ENCODE results near the gene OR6K2. TPM values are rescaled to one million over a fixed set of nuclear protein-coding genes. Genes with fewer than 3 reads are reported as not detected.
"Not testable (repeated sequence)": the region's sequence is repeated elsewhere in the genome, so short reads cannot be mapped to it uniquely, and the experiment has no call there.

Gene OR6K2
- total and polyA plus RNA-seq, 2 experiments from 2014 or later: not detected

DNA sequence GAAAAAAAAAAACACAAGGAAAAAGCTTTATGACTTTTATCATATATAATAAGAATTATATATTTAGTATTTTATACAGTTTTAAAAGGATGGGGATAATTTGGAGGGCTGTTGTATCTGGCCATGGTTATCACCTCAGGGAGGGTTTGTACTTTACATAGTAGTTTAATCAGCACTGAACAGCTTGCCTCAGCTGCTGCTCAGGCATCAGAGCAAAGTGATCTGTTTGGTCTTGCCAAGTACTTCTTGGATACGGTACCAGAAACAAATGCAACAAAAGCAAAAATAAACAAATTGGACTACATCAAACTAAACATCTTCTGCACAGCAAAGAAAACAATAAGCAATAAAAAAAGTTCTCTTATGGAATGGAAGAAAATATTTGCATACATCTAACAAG is 11.3 kb downstream of the OR6K2 start:
- DNase-seq (ENCODE audit: low spot score): no peak
- H2AFZ ChIP-seq: no peak overlapping the region
- 59% methylated on average over 1 of the region's 1 CpG for WGBS (ENCODE audit: low lambda C conversion rate, missing lambda C conversion rate)
- H3K27ac ChIP-seq: no peak overlapping the region
- H3K27me3 ChIP-seq: no peaks in the 10 kb centered on the region
- no peaks in the 10 kb centered on the region for H3K9me2 ChIP-seq (replicated peaks; ENCODE audit: insufficient read depth)
- no peaks in the 10 kb centered on the region for H3K36me3 ChIP-seq (replicated peaks; ENCODE audit: insufficient read depth, low read depth)
- H3K4me1 ChIP-seq (ENCODE audit: insufficient read depth): no peaks in the 10 kb centered on the region
- H3K4me3 ChIP-seq: no peak overlapping the region
- H3K79me2 ChIP-seq: no peaks in the 10 kb centered on the region
- no peaks in the 10 kb centered on the region for H3K9me3 ChIP-seq (ENCODE audit: low read depth)
- H4K20me1 ChIP-seq (ENCODE audit: insufficient read depth, poor library complexity, severe bottlenecking): no peaks in the 10 kb centered on the region
- TF ChIP-seq EZH2 (IDR thresholded peaks at IDR 0.05; ENCODE audit: borderline replicate concordance) (no peak), EZH2phosphoT487 (IDR thresholded peaks at IDR 0.05; ENCODE audit: low read depth, severe bottlenecking, unreplicated experiment) (no peak)
- TF ChIP-seq, protein P1, sequence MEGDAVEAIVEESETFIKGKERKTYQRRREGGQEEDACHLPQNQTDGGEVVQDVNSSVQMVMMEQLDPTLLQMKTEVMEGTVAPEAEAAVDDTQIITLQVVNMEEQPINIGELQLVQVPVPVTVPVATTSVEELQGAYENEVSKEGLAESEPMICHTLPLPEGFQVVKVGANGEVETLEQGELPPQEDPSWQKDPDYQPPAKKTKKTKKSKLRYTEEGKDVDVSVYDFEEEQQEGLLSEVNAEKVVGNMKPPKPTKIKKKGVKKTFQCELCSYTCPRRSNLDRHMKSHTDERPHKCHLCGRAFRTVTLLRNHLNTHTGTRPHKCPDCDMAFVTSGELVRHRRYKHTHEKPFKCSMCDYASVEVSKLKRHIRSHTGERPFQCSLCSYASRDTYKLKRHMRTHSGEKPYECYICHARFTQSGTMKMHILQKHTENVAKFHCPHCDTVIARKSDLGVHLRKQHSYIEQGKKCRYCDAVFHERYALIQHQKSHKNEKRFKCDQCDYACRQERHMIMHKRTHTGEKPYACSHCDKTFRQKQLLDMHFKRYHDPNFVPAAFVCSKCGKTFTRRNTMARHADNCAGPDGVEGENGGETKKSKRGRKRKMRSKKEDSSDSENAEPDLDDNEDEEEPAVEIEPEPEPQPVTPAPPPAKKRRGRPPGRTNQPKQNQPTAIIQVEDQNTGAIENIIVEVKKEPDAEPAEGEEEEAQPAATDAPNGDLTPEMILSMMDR (IDR thresholded peaks at IDR 0.05; ENCODE audit: poor library complexity): no peak
- H3K4me2 ChIP-seq: no peak overlapping the region

- WGBS (ENCODE audit: low lambda C conversion rate, missing lambda C conversion rate): 100% methylated on average over 1 of the region's 1 CpG
- H3K79me2 ChIP-seq; DNase-seq (ENCODE audit: low spot score); H3K27me3 ChIP-seq; H3K27ac ChIP-seq; H3K9me3 ChIP-seq (ENCODE audit: low read depth); H2AFZ ChIP-seq; H3K4me1 ChIP-seq (ENCODE audit: insufficient read depth); H4K20me1 ChIP-seq (ENCODE audit: insufficient read depth, poor library complexity, severe bottlenecking); H3K4me2 ChIP-seq; H3K4me3 ChIP-seq; H3K9me2 ChIP-seq (replicated peaks; ENCODE audit: insufficient read depth); H3K36me3 ChIP-seq (replicated peaks; ENCODE audit: insufficient read depth, low read depth): not testable (repeated sequence)
These were observed 12.1 kb downstream of the OR6K2 start for GRCh38 chr1:158688343-158688742.

DNA sequence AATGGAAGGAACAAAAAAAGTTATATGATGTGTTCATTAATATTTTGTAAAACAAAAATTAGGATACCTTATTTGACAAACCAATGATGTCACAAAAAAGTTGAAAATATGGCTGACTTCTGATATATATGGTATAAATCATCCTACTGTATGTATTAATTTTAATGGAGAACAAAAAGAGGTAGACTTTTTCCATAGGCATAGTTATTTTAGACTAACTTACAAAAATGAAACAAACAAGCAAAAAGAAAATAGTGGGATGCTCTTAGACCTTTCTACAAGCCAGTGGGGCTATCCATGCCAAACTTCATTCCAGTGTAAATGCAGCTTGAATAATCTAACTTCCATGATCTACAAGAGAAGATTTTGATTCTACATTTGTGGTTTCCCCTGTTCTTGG is 13.4 kb downstream of the OR6K2 start:
- Histone ChIP-seq H3K27ac (no peak overlapping the region), H3K79me2 (no peaks in the 10 kb centered on the region), H3K4me2 (no peak overlapping the region), H3K36me3 (replicated peaks; ENCODE audit: insufficient read depth, low read depth) (no peaks in the 10 kb centered on the region), H3K4me1 (ENCODE audit: insufficient read depth) (no peaks in the 10 kb centered on the region), H3K27me3 (no peaks in the 10 kb centered on the region), H3K4me3 (no peak overlapping the region), H3K9me3 (ENCODE audit: low read depth) (no peaks in the 10 kb centered on the region), H3K9me2 (replicated peaks; ENCODE audit: insufficient read depth) (no peaks in the 10 kb centered on the region), H4K20me1 (ENCODE audit: insufficient read depth, poor library complexity, severe bottlenecking) (no peaks in the 10 kb centered on the region), H2AFZ (no peak overlapping the region)
- DNase-seq (ENCODE audit: low spot score): no peak
- TF ChIP-seq, protein P1 (IDR thresholded peaks at IDR 0.05; ENCODE audit: poor library complexity): no peak
- no peak for TF ChIP-seq EZH2 (IDR thresholded peaks at IDR 0.05; ENCODE audit: borderline replicate concordance)
- no peak for TF ChIP-seq EZH2phosphoT487 (IDR thresholded peaks at IDR 0.05; ENCODE audit: low read depth, severe bottlenecking, unreplicated experiment)

DNA sequence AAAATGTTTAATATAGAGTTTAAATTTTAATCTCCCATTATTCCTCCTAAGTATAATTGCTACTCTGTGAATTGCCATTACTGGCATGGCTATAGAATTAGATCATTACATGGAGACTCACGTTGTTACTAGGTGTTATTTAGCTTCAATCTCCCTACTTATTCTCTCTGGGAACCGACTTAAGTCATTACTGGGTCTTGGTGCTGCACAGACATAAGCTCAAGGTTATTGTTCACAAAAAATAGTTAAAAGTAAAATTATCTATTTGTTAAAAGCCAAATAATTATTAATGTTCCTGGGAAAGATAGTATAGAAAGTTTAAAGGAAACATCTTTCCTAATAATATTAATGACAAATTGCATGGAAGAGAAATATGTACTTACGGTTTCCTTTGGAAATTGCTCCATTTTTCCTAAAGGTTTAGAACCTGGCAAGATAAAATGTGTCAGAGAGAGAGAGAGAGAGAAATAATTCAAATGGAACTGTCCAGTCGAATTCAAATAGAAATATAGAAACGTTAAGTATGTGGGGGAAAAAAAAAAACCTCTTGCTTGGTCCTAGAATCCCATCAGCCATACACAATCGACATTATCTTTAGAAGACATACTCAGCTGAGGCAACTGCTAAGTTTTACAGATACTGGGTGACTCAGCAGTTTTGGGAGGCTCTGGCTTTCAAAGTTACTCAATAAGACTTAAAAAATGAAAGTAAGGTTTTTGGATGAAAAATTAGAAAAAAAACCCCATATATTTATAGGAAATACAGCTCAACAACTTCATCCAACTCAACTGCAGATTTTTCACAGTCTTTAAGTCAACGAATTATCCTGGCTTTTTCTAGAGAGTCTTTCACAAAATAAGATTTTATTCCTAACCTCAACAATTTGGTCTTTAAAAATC is 14.1 kb downstream of the OR6K2 start, which contains the start of gene SPTA1:
Gene SPTA1 (minus strand): TSS at position 605 of the 899 bp plus-strand sequence. CDS start 198 bp downstream, at position 407.
- Histone ChIP-seq H3K4me3 (no peak within 1 kb of the TSS), H3K27me3 (no peaks in the 10 kb centered on the region), H4K20me1 (ENCODE audit: insufficient read depth, poor library complexity, severe bottlenecking) (no peaks in the 10 kb centered on the region), H3K4me2 (no peak within 1 kb of the TSS), H3K27ac (no peak within 1 kb of the TSS), H2AFZ (no peak within 1 kb of the TSS), H3K79me2 (no peaks in the 10 kb centered on the region), H3K4me1 (ENCODE audit: insufficient read depth) (no peaks in the 10 kb centered on the region), H3K36me3 (replicated peaks; ENCODE audit: insufficient read depth, low read depth) (no peaks in the 10 kb centered on the region), H3K9me3 (ENCODE audit: low read depth) (no peaks in the 10 kb centered on the region), H3K9me2 (replicated peaks; ENCODE audit: insufficient read depth) (no peaks in the 10 kb centered on the region)
- TF ChIP-seq EZH2phosphoT487 (IDR thresholded peaks at IDR 0.05; ENCODE audit: low read depth, severe bottlenecking, unreplicated experiment) (no peak), EZH2 (IDR thresholded peaks at IDR 0.05; ENCODE audit: borderline replicate concordance) (no peak)
- TF ChIP-seq, protein P1 (IDR thresholded peaks at IDR 0.05; ENCODE audit: poor library complexity): no peak
- no peak for DNase-seq (ENCODE audit: low spot score)
- WGBS (ENCODE audit: low lambda C conversion rate, missing lambda C conversion rate): 83% methylated on average over 7 of the region's 7 CpGs
